LNCaP clone FGC (cell line): ENCODE results near the gene KCNJ14.

ENCODE experiments used
- DNase-seq: peaks from one replicate; pipeline ENCODE4 v3.0.0-alpha.2; 2011; ENCODE audit warnings: low read depth
- H3K4me3 ChIP-seq: 2 replicates; pipeline ENCODE4 v1.5.1; 2011; ENCODE audit warnings: mild to moderate bottlenecking, low read depth, low read length, control low read depth
- CTCF ChIP-seq: IDR thresholded peaks from 2 replicates; pipeline ENCODE4 v1.5.1; 2012; ENCODE audit warnings: mild to moderate bottlenecking; ENCODE audit not compliant: control insufficient read depth, insufficient read depth; ENCODE audit errors: extremely low read depth

KCNJ14 gene

GRCh38 chr19:48436586-48436985 lies 18.8 kb upstream of the KCNJ14 start:
- no peak overlapping the region for H3K4me3 ChIP-seq
- no peak for DNase-seq
- TF ChIP-seq CTCF = no peak

- DNase-seq = no peak
- no peak for TF ChIP-seq CTCF
- no peak overlapping the region for H3K4me3 ChIP-seq
Measured at GRCh38 chr19:48441360-48442050, 13.9 kb upstream of the KCNJ14 start.

- DNase-seq = no peak
- TF ChIP-seq CTCF = no peak
- H3K4me3 ChIP-seq = no peak overlapping the region
Measured at GRCh38 chr19:48442116-48443035, 13.0 kb upstream of the KCNJ14 start.

GRCh38 chr19:48443256-48443655 lies 12.1 kb upstream of the KCNJ14 start:
- H3K4me3 ChIP-seq = no peak overlapping the region
- no peak for DNase-seq

GRCh38 chr19:48443731-48444128 lies 11.6 kb upstream of the KCNJ14 start:
- peak overlapping the region; percentile 90 for H3K4me3 ChIP-seq
- no peak for TF ChIP-seq CTCF
- DNase-seq = no peak

More at GRCh38 chr19:48443256-48443655, 12.1 kb upstream of the KCNJ14 start:
- TF ChIP-seq CTCF = no peak

- no peak for TF ChIP-seq CTCF
- no peak for DNase-seq
- peak overlapping the region; percentile 90 for H3K4me3 ChIP-seq
Measured at GRCh38 chr19:48444129-48444935, 11.0 kb upstream of the KCNJ14 start.
